Measurements from ENCODE around the gene ETF1. TPM values are rescaled to one million over a fixed set of nuclear protein-coding genes. Genes with fewer than 3 reads are reported as not detected.
A peak's percentile ranks its signal among the peaks of the same experiment; 100 is the strongest.

Gene ETF1
- total RNA-seq, 4 donors from 2014 or later = 65.2 to 132 (median 103) TPM

GRCh38 chr5:138461343-138462125 is 81.5 kb downstream of the ETF1 start:
- 70 to 72% methylated on average over 10 to 11 of the region's 11 CpGs for WGBS, 2 donors
- Histone ChIP-seq H3K4me3 (no peak overlapping the region), H3K9me3 (no peaks in the 10 kb centered on the region), H3K4me1 (peaks cover 12 to 68% (median 25%) of the 10 kb centered on the region in 3 donors), H3K27ac (peak overlapping the region in 1 of 4 donors; percentile 49), H3K36me3 (no peaks in the 10 kb centered on the region), H3K27me3 (no peaks in the 10 kb centered on the region)
- no peak for DNase-seq
- intact Hi-C loops (cut with DNase I) = loop anchor here (5.0 to 10.0 kb wide), 2 partner anchors 41 to 83 kb away; partner anchors contain the start of gene ETF1
- TF ChIP-seq, protein P1, sequence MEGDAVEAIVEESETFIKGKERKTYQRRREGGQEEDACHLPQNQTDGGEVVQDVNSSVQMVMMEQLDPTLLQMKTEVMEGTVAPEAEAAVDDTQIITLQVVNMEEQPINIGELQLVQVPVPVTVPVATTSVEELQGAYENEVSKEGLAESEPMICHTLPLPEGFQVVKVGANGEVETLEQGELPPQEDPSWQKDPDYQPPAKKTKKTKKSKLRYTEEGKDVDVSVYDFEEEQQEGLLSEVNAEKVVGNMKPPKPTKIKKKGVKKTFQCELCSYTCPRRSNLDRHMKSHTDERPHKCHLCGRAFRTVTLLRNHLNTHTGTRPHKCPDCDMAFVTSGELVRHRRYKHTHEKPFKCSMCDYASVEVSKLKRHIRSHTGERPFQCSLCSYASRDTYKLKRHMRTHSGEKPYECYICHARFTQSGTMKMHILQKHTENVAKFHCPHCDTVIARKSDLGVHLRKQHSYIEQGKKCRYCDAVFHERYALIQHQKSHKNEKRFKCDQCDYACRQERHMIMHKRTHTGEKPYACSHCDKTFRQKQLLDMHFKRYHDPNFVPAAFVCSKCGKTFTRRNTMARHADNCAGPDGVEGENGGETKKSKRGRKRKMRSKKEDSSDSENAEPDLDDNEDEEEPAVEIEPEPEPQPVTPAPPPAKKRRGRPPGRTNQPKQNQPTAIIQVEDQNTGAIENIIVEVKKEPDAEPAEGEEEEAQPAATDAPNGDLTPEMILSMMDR (IDR thresholded peaks at IDR 0.05) = no peak
- TF ChIP-seq POLR2A (IDR thresholded peaks at IDR 0.05) = no peak

GRCh38 chr5:138460032-138460693 is 82.9 kb downstream of the ETF1 start:
- Histone ChIP-seq H3K36me3 (no peaks in the 10 kb centered on the region), H3K27ac (peak overlapping the region in 1 of 4 donors; percentile 1), H3K4me3 (no peak overlapping the region), H3K4me1 (peaks cover 4 to 58% (median 20%) of the 10 kb centered on the region in 3 donors), H3K27me3 (no peaks in the 10 kb centered on the region), H3K9me3 (no peaks in the 10 kb centered on the region)
- TF ChIP-seq, protein P1 (IDR thresholded peaks at IDR 0.05) = no peak
- WGBS, 2 donors = 93 to 94% methylated on average over 1 to 2 of the region's 4 CpGs
- intact Hi-C loops (cut with DNase I) = loop anchor here (5.0 to 10.0 kb wide), 2 partner anchors 42 to 85 kb away; partner anchors contain the start of gene ETF1
- DNase-seq = no peak

- intact Hi-C loops (cut with DNase I) = no loop called here
- 77 to 78% methylated on average over 4 to 6 of the region's 11 CpGs for WGBS, 2 donors
- H3K4me1 ChIP-seq = peaks cover 4 to 57% (median 20%) of the 10 kb centered on the region in 3 donors
- no peak overlapping the region for H3K4me3 ChIP-seq
- H3K36me3 ChIP-seq = no peaks in the 10 kb centered on the region
- DNase-seq = no peak
- no peaks in the 10 kb centered on the region for H3K27me3 ChIP-seq
- no peak for TF ChIP-seq POLR2A (IDR thresholded peaks at IDR 0.05)
- TF ChIP-seq, protein P1 (IDR thresholded peaks at IDR 0.05) = no peak
- peak overlapping the region in 1 of 4 donors; percentile 9 for H3K27ac ChIP-seq
- H3K9me3 ChIP-seq = no peaks in the 10 kb centered on the region
These were observed 83.6 kb downstream of the ETF1 start for GRCh38 chr5:138459311-138459933.

- peak overlapping the region in 1 of 4 donors; percentile 9 for H3K27ac ChIP-seq
- intact Hi-C loops (cut with DNase I) = no loop called here
- no peak for DNase-seq
- H3K4me1 ChIP-seq = peaks cover 4 to 53% (median 20%) of the 10 kb centered on the region in 3 donors
- WGBS, 2 donors = 76 to 92% methylated on average over 8 to 9 of the region's 9 CpGs
- H3K4me3 ChIP-seq = no peak overlapping the region
- no peaks in the 10 kb centered on the region for H3K36me3 ChIP-seq
- H3K27me3 ChIP-seq = no peaks in the 10 kb centered on the region
- H3K9me3 ChIP-seq = no peaks in the 10 kb centered on the region
- no peak for TF ChIP-seq POLR2A (IDR thresholded peaks at IDR 0.05)
- TF ChIP-seq, protein P1 (IDR thresholded peaks at IDR 0.05) = no peak
These were observed 84.2 kb downstream of the ETF1 start for GRCh38 chr5:138458856-138459255.
